SK-N-MC (cell line): Measurements from ENCODE around the gene BST1.

Experiments
- DNase-seq: peaks from one replicate; pipeline ENCODE4 v3.0.0-alpha.2; 2011; ENCODE audit warnings: low read depth, low spot score
- H3K27ac ChIP-seq: fragments of 200-600 bp; sonication (generic); 2 replicates; pipeline ENCODE4 v1.5.1; 2016; ENCODE audit warnings: mixed run types
- H3K36me3 ChIP-seq: fragments of 200-600 bp; sonication (generic); 2 replicates; pipeline ENCODE4 v1.6.1; 2017; ENCODE audit warnings: antibody characterized with exemption, low read length, mixed read lengths; ENCODE audit not compliant: insufficient read depth
- H3K4me3 ChIP-seq: fragments of 200-600 bp; sonication (generic); 2 replicates; pipeline ENCODE4 v1.5.1; 2016
- H3K9ac ChIP-seq: fragments of 200-600 bp; sonication (generic); 2 replicates; pipeline ENCODE4 v1.8.0; 2017; ENCODE audit warnings: mixed run types, mixed read lengths; ENCODE audit not compliant: insufficient read length
- H3K9me3 ChIP-seq: fragments of 200-600 bp; sonication (generic); 2 replicates; pipeline ENCODE4 v1.6.1; 2017; ENCODE audit warnings: low read depth, mild to moderate bottlenecking, antibody characterized with exemption, low read length, moderate library complexity, mixed read lengths
- EZH2 ChIP-seq: fragments of 200-600 bp; sonication (generic); IDR thresholded peaks from one replicate; pipeline ENCODE4 v1.6.1; 2017; ENCODE audit warnings: antibody characterized with exemption
- FOXP2 ChIP-seq: optimal IDR thresholded peaks from 2 replicates; pipeline ENCODE3; 2011; ENCODE audit warnings: mild to moderate bottlenecking, moderate library complexity; ENCODE audit not compliant: insufficient read depth; ENCODE audit errors: extremely low read length, control extremely low read depth
- POLR2AphosphoS5 ChIP-seq: IDR thresholded peaks from 2 replicates; pipeline ENCODE4 v1.6.1; 2012; ENCODE audit warnings: mild to moderate bottlenecking, low read depth, low read length, borderline replicate concordance

Gene BST1

DNA sequence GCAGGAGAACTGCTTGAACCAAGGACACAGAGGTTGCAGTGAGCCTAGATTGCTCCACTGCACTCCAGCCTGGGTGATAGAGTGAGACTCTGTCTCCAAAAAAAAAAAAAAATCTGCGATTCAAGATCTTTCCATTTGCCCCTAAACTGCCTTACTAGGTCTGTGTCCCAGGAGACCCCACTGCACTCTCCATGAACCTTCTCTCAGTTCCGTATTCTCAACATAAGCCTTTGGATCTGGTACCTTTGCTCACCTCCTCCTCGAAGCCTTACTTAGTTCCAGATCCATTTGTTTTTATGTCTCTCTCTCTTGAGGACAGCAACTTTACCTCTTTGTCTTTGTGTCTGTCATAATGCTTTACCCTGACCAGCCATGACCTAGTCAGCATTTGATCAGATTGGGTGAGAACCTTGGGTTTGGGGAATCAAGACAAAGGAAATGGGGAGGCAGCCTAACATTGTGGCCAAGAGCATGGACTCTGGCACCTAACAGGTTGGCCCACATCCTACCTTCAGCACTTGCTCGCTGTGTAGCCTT is 33.7 kb downstream of the BST1 start:
- no peak for DNase-seq
- Histone ChIP-seq H3K9me3 (no peaks in the 10 kb centered on the region), H3K4me3 (no peak overlapping the region), H3K36me3 (no peaks in the 10 kb centered on the region), H3K27ac (no peak overlapping the region), H3K9ac (no peak overlapping the region)
- TF ChIP-seq POLR2AphosphoS5 (no peak), FOXP2 (no peak), EZH2 (no peak)

DNA sequence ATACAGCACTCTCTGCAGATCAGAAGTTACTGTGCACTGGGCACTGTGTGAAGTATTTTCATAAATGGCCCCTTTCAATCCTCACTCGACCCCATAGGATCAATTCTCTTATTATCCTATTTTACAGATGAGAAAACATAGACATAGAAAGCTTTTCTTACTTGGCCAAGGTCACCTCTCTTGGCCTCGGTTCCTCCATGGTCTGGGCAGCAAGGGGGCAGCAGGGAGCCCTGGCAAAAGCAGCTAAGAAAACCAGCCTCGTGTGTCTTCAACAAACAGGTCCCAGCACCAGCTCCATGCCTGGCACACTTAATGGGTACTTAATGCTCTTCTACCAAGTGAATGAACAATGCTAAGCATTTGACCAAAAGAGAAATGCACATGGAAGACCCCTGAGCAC is 34.4 kb downstream of the BST1 start:
- H3K27ac ChIP-seq: no peak overlapping the region
- no peaks in the 10 kb centered on the region for H3K36me3 ChIP-seq
- H3K4me3 ChIP-seq: no peak overlapping the region
- DNase-seq: no peak
- TF ChIP-seq FOXP2 (no peak), EZH2 (no peak), POLR2AphosphoS5 (no peak)
- H3K9me3 ChIP-seq: no peaks in the 10 kb centered on the region
- H3K9ac ChIP-seq: no peak overlapping the region

DNA sequence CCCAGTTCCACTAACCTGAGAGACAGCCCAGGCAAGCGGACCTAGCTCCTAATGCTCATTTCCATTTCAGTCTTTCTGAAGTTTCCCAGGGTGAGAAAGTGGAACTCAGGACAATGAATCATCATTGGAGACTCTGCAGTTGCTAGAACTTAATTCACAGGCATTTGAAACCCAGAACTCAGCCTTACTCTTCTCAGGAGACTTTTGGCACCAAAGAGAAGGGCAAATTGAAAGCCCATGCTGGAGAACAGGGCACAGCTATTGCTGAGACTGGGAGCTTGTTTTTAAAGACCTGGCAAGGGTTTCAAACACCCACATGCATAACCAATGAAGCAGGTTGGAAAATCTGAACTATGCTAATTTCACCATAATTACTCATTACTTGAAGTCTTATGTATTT is 36.0 kb downstream of the BST1 start:
- H3K4me3 ChIP-seq: no peak overlapping the region
- DNase-seq: no peak
- TF ChIP-seq FOXP2 (no peak), POLR2AphosphoS5 (no peak), EZH2 (no peak)
- no peak overlapping the region for H3K9ac ChIP-seq
- no peak overlapping the region for H3K27ac ChIP-seq
- no peaks in the 10 kb centered on the region for H3K9me3 ChIP-seq
- H3K36me3 ChIP-seq: no peaks in the 10 kb centered on the region

DNA sequence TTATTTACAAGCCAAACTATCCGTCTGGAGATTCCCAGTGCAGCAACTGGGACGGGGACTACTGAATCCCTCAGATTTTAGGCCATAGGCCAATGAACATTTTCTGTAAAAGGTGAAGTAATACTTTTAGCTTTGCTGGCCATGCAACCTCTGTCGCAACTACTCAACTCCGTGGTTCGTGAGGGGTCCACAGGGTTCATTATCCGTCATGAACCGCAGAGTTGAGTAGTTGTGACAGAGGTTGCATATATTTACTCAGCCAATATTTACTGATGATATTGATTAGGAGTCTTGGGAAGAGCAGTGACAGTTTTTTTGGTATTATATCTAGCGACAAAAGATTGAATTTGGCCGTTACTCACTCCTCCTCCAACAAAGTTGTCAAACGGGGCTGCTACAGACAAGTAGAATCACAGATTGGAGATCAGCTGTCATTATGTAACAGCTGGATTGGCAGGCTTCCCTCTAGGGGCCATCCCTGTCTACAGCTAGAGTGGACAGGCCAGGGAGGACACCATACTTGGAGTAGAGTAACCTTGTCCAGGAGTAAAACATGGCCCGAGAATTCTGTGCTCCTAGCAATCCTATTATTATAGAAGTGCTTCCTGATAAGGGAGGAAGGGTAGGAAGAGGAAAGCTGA is 38.0 kb downstream of the BST1 start:
- H3K9me3 ChIP-seq: no peaks in the 10 kb centered on the region
- no peak overlapping the region for H3K27ac ChIP-seq
- no peak overlapping the region for H3K4me3 ChIP-seq
- H3K36me3 ChIP-seq: no peaks in the 10 kb centered on the region
- no peak for DNase-seq
- TF ChIP-seq FOXP2 (no peak), EZH2 (no peak), POLR2AphosphoS5 (no peak)
- H3K9ac ChIP-seq: no peak overlapping the region

DNA sequence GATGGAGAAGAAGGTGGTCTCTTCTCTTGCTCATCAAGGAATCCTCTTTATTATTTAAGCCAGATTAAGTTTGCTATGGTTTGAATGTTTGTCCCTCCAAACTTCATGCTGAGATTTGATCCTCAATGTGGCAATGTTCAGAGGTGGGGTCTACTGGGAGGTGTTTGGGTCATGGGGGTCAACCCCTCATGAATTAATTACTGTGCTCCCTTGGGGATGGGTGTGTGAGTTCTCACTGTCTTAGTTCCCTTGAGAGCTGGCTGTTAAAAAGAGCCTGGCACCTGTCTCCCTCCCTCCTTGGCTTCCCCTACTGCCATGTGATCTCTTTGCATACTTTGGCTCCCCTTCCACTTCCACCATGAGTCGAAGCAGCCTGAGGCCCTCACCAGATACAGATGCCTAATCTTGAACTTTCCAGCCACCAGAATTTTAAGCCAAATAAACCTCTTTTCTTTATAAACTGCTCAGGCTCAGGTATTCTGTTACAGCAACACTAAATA is 39.3 kb downstream of the BST1 start:
- H3K9me3 ChIP-seq: no peaks in the 10 kb centered on the region
- H3K27ac ChIP-seq: no peak overlapping the region
- H3K36me3 ChIP-seq: no peaks in the 10 kb centered on the region
- no peak overlapping the region for H3K9ac ChIP-seq
- H3K4me3 ChIP-seq: no peak overlapping the region
- DNase-seq: no peak
- no peak for TF ChIP-seq POLR2AphosphoS5
- no peak for TF ChIP-seq FOXP2
- TF ChIP-seq EZH2: no peak

DNA sequence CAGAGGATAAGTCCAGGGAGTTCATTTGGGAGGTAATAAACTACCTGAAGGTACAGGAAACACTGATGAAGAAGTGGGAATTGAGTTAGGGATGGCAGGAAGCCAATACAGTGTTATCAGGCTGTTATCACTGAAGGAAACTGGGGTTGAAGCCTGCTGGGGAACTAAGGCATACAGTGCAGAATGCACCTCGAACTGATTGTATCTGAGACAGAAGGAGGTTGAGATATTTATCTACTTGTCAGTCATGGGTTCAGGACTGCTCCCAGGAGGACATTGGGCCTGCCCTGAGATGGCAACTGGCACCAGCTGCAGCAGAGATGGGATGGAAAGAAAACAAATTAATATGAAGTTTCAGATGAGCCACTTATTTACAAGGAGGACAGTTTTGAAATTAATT is 39.8 kb downstream of the BST1 start:
- no peak overlapping the region for H3K4me3 ChIP-seq
- H3K9me3 ChIP-seq: no peaks in the 10 kb centered on the region
- no peaks in the 10 kb centered on the region for H3K36me3 ChIP-seq

DNA sequence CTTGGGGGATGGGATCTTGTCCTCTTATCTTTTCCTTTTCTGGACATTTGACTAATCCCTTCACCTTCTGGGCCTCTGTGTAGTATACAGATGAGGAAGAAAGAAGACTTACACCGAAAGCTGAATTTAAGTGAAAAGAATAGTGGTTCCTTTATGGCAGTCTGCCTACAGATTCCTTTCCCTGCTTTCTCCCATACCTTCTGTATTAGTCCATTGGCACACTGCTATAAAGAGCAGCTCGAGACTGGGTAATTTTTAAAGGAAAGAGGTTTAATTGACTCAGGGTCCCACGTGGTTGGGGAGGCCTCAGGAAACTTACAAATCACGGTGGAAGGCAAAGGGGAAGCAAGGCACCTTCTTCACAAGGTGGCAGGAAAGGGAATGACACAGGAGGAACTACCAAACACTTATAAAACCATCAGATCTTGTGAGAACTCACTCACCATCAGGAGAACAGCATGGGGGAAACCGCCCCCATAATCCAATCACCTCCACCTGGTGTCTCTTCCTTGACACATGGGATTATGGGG is 41.2 kb downstream of the BST1 start:
- no peaks in the 10 kb centered on the region for H3K9me3 ChIP-seq
- no peak overlapping the region for H3K27ac ChIP-seq
- H3K9ac ChIP-seq: no peak overlapping the region
- no peak for DNase-seq
- no peak overlapping the region for H3K4me3 ChIP-seq
- TF ChIP-seq POLR2AphosphoS5 (no peak), FOXP2 (no peak), EZH2 (no peak)
- H3K36me3 ChIP-seq: no peaks in the 10 kb centered on the region

More for the DNA sequence above, 39.8 kb downstream of the BST1 start:
- no peak for DNase-seq
- Histone ChIP-seq H3K9ac (no peak overlapping the region), H3K27ac (no peak overlapping the region)
- no peak for TF ChIP-seq EZH2

DNA sequence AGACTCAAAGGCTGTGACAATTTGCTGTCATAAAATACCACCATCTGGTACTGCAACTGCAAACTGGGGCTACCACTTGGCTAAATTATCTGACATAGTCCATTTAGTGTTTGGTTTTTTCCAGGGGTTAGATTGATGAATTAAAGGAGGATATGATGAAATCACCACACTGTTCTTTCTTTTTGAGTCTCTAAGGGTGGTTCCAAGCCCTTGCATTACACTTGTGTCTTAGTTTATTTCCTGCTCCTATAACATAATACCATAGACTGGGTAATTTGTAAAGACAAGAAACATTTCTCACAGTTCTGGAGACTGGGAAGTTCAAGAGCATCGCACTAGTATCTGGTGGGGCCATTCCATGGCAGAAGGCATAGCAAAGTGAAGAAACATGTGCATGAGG is 43.2 kb downstream of the BST1 start:
- Histone ChIP-seq H3K4me3 (no peak overlapping the region), H3K9ac (no peak overlapping the region), H3K9me3 (no peaks in the 10 kb centered on the region), H3K27ac (no peak overlapping the region), H3K36me3 (no peaks in the 10 kb centered on the region)
- no peak for DNase-seq
- TF ChIP-seq EZH2 (no peak), FOXP2 (no peak), POLR2AphosphoS5 (no peak)

DNA sequence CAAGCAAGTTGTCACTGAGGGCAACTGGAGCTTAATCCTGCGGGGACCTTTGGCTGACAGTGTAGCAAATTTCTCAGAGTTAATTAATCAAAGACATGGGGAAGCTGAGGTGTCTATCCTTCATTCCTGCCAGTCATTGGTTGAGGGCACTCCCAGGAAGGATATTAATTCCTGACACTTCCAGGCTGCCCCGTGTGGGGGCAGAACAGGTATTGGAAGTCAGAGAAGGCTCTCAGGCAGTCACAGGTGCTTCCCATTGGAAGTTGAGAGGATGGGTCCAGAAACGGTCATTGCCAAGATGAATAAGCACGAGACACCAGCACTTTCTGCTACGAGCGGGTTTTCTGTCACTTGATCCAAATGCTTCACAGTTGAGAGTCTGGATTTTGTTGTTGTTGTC is 46.1 kb downstream of the BST1 start:
- no peak for DNase-seq
- no peak overlapping the region for H3K4me3 ChIP-seq
- H3K36me3 ChIP-seq: no peaks in the 10 kb centered on the region
- H3K9me3 ChIP-seq: no peaks in the 10 kb centered on the region
- no peak overlapping the region for H3K27ac ChIP-seq
- no peak for TF ChIP-seq FOXP2
- no peak for TF ChIP-seq EZH2
- no peak overlapping the region for H3K9ac ChIP-seq
